IPS DF 19.7 (cell line): Measurements from ENCODE around the gene SNTG2.

Source experiments
- DNase-seq: peaks from one replicate; pipeline ENCODE4 v3.0.0-alpha.2; 2013; ENCODE audit warnings: low read depth, low spot score

The SNTG2 gene

DNA sequence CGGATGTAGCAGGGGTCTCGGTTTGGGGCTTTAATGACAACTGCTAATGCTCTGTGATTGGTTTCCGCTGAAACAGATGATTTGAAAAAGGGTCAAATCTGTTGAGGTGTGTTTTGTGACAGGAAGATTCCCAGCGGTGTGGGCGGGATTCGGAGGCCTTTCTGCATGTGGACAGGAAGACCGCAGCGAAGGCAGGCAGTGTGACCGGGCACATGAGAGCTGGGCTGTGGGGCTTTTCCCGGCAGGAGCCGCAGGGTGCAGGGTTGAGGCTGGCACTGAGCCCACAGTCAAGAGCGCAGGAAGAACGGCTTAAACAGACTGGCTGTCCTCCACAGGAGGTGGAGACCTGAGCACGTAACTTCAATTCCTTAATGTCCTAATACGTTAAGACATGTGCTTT, 282.6 kb downstream of the SNTG2 start:
- no peak for DNase-seq

DNA sequence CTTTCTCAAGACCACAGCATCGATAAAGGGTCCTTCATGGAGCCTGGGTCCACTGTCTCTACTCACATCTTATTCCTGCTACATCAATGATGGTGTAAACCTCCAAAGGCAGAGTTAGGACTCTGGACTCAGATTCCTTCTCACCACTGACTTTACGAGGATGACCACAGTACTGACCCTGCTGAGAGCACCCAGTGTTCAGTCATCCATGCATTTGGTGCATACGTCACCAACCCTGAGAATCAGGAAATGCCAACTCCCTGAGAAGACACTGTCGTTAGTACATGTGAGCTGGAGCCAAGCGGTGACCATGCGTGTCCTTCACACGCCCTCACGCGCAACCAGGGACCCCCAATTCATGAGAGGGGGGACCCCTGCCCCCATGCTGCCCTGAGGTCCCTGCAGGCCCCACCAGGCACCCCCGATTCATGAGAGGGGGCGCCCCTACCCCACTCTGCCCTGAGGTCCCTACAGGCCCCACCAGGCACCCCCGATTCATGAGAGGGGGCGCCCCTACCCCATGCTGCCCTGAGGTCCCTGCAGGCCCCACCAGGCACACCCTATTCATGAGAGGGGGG, 284.2 kb downstream of the SNTG2 start:
- no peak for DNase-seq

GRCh38 chr2:1235806-1236205, 285.2 kb downstream of the SNTG2 start:
- DNase-seq = no peak

- DNase-seq = no peak
Measured at GRCh38 chr2:1236606-1237005, 286.0 kb downstream of the SNTG2 start.

DNA sequence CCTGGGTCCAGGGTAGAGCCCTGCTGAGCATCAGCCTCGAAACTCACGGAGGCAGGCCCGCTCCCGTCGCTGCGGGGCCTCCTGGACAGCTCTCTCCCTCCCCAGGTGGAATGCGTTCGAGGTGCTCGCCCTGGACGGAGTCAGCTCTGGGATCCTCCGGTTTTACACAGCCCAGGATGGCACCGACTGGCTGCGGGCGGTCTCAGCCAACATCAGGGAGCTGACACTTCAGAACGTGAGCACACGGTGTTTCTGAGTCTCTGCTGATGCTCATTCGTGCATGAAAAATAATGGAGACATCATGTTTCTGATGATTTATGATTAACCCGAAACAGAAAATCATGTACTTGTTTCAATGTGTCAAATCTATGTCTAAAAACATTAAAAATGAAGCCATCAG, 287.1 kb downstream of the SNTG2 start:
- no peak for DNase-seq

DNA sequence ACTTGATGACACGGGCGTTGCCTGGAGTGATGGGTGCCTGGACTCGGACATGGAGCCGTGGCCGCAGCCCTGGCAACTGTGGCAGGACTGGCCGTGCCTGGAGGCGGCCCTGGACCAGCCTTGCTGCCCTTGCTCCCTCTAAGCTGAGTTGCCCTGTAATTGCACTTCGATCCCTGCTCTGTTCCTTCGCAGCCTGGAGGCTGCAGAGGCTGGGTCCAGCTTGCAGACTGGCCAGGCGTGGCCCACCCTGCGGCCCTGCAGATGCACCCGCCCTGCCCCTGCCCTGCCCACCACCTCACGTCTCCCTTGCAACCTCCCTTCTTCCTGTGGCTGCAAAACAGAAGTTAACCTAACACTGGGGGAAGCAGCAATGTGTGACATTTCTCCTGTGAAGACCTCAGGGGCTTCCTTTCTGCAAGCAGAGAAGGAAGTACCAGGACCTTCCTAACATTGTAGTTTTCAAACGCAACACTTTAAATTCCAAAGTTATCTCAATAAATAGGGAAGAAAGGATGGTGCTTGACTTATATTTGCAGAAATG, 288.0 kb downstream of the SNTG2 start:
- no peak for DNase-seq

DNA sequence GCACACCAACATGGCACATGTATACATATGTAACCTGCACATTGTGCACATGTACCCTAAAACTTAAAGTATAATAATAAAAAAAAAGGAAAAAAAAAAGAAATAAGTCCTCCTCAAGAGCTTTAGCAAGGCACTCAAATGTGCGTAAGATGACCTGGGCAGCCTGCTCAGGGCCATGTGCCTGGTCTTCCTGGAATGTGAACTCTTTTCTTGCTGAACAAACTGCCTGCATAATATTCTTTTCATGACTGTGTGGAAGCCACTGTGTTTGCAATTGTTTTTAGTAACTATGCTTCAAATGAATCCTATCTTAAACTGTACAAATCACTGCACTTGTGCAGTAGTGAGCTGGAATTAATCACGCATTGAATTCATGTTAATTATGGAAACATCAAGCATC, 294.5 kb downstream of the SNTG2 start:
- no peak for DNase-seq

GRCh38 chr2:1246239-1246638, 295.6 kb downstream of the SNTG2 start:
- no peak for DNase-seq

DNA sequence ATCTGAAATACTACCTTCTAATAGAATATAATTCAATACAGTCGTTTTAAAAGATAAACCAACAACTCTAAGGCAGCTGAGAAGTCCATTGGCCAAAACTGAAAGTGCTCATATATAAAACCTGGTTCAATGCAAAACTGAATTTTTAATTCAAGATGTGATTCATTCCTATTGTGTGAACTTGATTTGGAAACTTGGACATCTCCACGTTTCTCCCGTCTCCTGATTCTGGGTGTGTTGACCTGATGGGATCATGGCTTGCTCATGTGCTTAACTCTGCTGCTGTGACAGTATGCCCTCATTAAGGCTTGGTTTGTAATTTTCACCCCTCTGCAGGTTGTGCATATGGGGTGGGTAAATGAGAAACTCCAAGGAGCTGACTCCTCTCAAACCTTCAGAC, 296.3 kb downstream of the SNTG2 start:
- no peak for DNase-seq

- no peak for DNase-seq
Measured at GRCh38 chr2:1248187-1248586, 297.5 kb downstream of the SNTG2 start.

GRCh38 chr2:1249897-1250687, 299.4 kb downstream of the SNTG2 start:
- DNase-seq = no peak

DNA sequence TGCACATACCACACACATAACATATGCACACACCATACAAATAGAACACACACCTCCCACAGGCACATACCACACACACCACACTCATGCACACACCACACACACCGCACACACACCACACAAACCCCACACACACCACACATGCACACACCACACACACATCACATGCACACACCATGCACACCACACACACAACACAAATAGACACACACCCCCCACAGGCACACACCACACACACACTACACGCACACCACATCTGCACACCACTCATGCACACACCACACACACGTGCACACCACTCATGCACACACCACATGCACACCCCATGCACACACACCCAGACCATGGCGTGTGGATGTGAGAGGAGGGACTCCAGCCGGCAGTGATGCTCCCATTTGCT, 300.9 kb downstream of the SNTG2 start:
- DNase-seq = no peak

GRCh38 chr2:1253629-1254028, 303.0 kb downstream of the SNTG2 start:
- no peak for DNase-seq

DNA sequence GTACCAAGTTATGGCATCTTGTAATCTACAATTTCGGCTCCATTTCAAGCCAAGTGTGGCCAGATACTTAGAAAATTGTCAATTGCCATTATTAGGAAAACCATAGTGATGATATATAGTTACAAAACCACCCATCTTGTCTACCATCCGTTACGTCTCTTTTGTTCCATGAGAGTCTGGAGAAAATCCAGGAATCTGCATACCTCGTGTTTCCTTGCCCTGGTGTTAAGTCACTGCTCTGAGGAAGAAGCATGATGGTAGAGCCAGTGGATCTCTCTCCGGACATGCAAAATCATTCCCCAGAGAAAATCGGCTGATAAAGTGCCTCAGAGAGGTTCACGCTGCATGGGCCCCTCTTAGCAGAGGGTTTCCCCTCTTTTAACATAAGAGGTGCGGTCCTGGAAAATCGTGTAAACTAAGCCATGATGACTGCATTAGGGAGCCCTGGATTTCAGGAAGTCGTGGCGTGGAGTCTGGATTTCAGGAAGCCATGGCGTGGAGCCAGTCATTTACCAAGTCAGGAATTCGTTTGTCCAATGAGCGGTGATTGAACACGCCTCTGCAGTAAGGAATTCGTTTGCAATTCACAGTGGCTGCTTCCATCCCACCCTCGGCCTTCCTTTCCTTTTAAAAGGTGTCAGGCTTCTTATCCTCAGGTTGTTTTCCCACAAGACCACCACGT, 304.2 kb downstream of the SNTG2 start:
- no peak for DNase-seq

DNA sequence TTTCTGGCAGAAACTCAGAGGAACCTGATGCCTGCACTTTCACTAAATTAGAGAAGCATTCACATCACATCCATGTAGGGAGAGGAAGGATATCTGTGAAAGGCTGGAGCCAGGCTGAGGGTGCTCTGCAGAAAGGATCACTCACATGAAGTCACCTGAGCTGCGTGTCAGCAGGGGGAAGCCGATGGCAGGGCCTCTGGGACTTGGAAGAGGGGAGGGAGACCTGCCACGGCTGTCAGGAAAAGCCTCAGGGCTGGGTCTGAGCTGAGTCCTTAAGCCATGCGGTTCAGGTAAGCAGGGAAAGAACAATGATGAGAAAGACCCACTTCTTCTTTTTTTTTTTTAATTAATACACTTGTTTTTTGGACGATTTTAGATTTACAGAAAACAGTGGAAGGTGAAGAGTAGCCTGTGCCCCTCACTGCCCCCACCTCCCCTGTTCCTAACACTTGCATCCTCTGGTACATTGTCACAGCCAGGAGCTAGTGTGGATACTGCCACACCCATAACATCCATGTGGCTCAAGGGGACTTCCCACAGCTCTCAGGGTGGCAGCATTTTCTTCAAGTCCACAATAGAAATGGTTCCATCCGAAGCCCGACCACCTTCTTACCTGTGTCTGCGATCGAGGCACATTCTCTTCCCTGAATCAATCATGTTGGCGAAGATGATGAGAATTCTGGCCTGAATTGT, 306.1 kb downstream of the SNTG2 start:
- DNase-seq = no peak

DNA sequence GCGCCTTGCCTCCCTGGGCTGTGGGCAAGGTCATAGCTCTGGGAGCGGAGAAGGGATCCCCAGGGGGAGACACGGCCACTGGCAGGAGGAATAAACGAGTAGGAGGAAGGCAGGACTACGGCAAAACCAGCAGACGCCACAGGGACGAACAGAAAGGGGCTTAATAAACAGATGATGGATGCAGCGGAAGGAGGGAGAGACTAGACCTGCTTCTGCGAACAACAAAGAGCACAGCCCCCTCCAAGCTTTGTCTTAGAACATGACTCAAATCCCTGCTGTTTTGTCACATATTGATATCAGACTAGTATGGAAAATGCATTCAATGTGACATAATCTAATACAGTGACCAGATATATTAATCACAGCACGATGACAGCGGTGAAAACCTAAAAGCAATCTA, 306.7 kb downstream of the SNTG2 start:
- no peak for DNase-seq

DNA sequence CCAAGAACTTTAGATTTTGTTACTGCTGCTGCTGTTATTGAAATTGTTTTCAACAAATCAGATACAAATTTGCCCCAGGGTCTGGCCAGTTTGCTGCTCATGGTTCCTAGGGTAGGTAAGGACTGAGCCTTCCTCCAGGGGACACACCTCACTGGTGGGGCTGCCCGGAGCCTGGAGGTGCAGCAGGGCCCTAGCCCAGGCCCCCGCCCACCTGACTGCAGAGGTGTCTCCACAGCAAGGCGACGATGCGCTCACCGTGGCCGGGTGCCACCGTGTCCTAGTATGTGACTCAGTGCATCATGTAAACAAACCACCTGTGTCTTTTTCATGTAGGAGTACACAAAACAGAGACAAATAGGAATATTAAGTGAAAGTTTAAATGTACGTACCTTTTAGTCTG, 309.1 kb downstream of the SNTG2 start:
- no peak for DNase-seq

DNA sequence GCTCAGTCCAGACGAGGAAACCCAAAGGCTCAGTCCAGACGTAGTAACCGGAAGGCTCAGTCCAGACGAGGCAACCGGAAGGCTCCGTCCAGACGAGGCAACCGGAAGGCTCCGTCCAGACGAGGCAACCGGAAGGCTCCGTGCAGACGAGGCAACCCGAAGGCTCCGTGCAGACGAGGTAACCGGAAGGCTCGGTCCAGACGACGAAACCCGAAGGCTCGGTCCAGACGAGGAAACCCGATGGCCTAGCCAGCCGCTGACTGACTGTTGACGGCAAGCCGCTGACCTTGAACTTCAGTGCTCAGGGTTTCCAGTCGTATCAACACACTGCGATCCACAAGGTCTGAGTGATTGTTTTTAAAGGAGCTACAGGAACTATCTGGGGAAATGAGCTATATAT, 312.0 kb downstream of the SNTG2 start:
- no peak for DNase-seq

GRCh38 chr2:1265454-1265853, 314.8 kb downstream of the SNTG2 start:
- no peak for DNase-seq

DNA sequence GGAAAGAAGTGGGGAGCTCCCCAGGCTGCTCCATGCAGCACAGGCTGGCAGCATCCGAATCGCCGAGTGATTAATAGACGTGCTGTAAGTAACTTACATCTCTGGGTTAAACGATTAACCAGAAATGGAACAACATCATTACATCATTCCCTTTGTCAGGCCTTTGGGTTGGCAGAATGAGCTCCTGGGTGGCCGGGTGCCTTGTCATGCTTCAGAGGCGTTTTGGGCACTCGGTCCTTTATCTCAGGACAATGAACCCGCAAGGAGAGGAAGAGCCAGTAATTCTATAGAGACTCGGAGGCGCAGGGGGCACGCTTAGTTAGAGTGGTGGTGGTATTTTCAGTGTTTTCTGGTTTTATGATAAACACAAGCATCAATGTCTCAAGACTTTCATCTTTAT, 315.7 kb downstream of the SNTG2 start:
- no peak for DNase-seq

- DNase-seq = no peak
Measured at GRCh38 chr2:1268034-1268433, 317.4 kb downstream of the SNTG2 start.

DNA sequence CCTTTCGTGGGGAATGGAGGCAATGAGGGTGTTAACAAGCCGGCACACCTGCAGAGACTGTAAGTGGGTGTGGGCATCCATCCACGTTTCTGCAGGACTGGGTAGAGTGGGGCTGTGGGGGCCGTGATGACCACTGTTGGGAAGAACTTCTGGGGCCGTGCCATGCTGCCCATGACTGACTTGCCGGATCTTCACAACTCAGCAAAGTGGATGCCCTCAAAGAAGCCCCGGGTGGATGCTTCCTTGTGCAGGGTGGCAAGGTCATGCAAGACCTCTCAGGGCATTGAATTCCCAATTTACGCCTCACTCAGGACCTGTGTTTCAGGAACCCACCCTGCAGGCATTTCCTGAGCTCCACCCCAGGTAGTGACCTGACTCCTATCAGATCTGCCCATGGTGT, 319.2 kb downstream of the SNTG2 start:
- DNase-seq = no peak
